Naive thymus-derived CD4-positive, alpha-beta T cell (primary cell): ENCODE data around the gene CCDC69. TPM values are rescaled to one million over a fixed set of nuclear protein-coding genes. Genes with fewer than 3 reads are reported as not detected.

Experiments used
- ATAC-seq: fragments of 150-1000 bp; cut with Tn5 transposase; 2 replicates; pipeline ENCODE4 v1.10.0; 2021; ENCODE audit warnings: mild to moderate bottlenecking, moderate library complexity
- CTCF ChIA-PET: fragments of 350-600 bp; sonication (Branson Sonifier 250); formaldehyde crosslinking; loops from one replicate; lab custom pipeline; 2021; ENCODE audit warnings: antibody characterized with exemption; lab: Charles Lee
- POLR2A ChIA-PET: fragments of 350-600 bp; sonication (Branson Sonifier 250); formaldehyde crosslinking; loops from one replicate; lab custom pipeline; 2021; ENCODE audit warnings: antibody characterized with exemption, inconsistent platforms; lab: Charles Lee
- DNase-seq, 9 donors: peaks; one replicate each; pipeline versions ENCODE4 v3.0.0 to v3.0.0-alpha.2; 2020 to 2022; ENCODE audit warnings: mixed read lengths in 1 of 9
- H3K27ac ChIP-seq: one replicate; pipeline ENCODE4 v1.7.0; 2013; ENCODE audit warnings: mild to moderate bottlenecking, low read depth, low read length, moderate library complexity
- H3K27me3 ChIP-seq, 2 donors: one replicate each; pipeline ENCODE4 v1.7.0; 2013; ENCODE audit warnings: low read length in 2 of 2, mild to moderate bottlenecking in 2 of 2, moderate library complexity in 2 of 2; ENCODE audit not compliant: control insufficient read depth in 2 of 2, insufficient read depth in 2 of 2
- H3K36me3 ChIP-seq, 3 experiments: 1 replicate in 2 of 3; 2 replicates in 1 of 3; pipeline ENCODE4 v1.7.0; 2013; ENCODE audit warnings: low read length in 3 of 3, mild to moderate bottlenecking in 3 of 3, moderate library complexity in 1 of 3; ENCODE audit not compliant: insufficient read depth in 3 of 3, control insufficient read depth in 2 of 3
- H3K4me1 ChIP-seq, 2 donors: one replicate each; pipeline ENCODE4 v1.7.0; 2013; ENCODE audit warnings: low read length in 2 of 2, mild to moderate bottlenecking in 2 of 2, moderate library complexity in 1 of 2; ENCODE audit not compliant: control insufficient read depth in 2 of 2, insufficient read depth in 2 of 2
- H3K4me3 ChIP-seq: 2 replicates; pipeline ENCODE4 v1.7.0; 2013; ENCODE audit warnings: mild to moderate bottlenecking, low read length
- H3K9me3 ChIP-seq, 3 experiments: 1 replicate in 2 of 3; 2 replicates in 1 of 3; pipeline ENCODE4 v1.7.0; 2013; ENCODE audit warnings: low read length in 3 of 3; ENCODE audit not compliant: control insufficient read depth in 2 of 3
- H3K27ac Mint-ChIP-seq, 9 donors: one replicate each; pipeline ENCODE4 v1.8.0; 2020 to 2022; ENCODE audit warnings: mixed read lengths in 9 of 9, mild to moderate bottlenecking in 8 of 9, moderate library complexity in 5 of 9, inconsistent platforms in 2 of 9
- H3K27me3 Mint-ChIP-seq, 5 donors: one replicate each; pipeline ENCODE4 v1.8.0; 2021 to 2022; ENCODE audit warnings: mixed read lengths in 5 of 5, mild to moderate bottlenecking in 1 of 5
- H3K36me3 Mint-ChIP-seq, 5 donors: one replicate each; pipeline ENCODE4 v1.8.0; 2020 to 2022; ENCODE audit warnings: mixed read lengths in 5 of 5, mild to moderate bottlenecking in 3 of 5, inconsistent platforms in 1 of 5
- H3K4me1 Mint-ChIP-seq, 7 donors: one replicate each; pipeline ENCODE4 v1.8.0; 2020 to 2022; ENCODE audit warnings: mixed read lengths in 7 of 7, mild to moderate bottlenecking in 3 of 7, inconsistent platforms in 1 of 7
- H3K4me3 Mint-ChIP-seq, 10 donors: one replicate each; pipeline ENCODE4 v1.8.0; 2020 to 2022; ENCODE audit warnings: mild to moderate bottlenecking in 10 of 10, mixed read lengths in 10 of 10, moderate library complexity in 6 of 10, inconsistent platforms in 2 of 10
- H3K9me3 Mint-ChIP-seq, 11 donors: one replicate each; pipeline ENCODE4 v1.8.0; 2020 to 2022; ENCODE audit warnings: mixed read lengths in 11 of 11, mild to moderate bottlenecking in 4 of 11, inconsistent platforms in 1 of 11, moderate library complexity in 1 of 11
- intact Hi-C, 2 donors: fragments of 100-400 bp; cut with micrococcal nuclease; formaldehyde crosslinking; loops; one replicate each; pipeline ENCODE4 v1.15.1; 2023
- polyA plus RNA-seq, 2 donors: library from polyadenylated mRNA; unstranded; fragments of 300-500 nt; fragmentation: Illumina TruSeq; gene quantifications; one replicate each; pipeline ENCODE4 v1.2.3, GENCODE V29; 2021
- total RNA-seq, 6 experiments: library from RNA in 5 of 6; stranded (reverse) in 5 of 6; gene quantifications; 1 replicate in 5 of 6; 2 replicates in 1 of 6; pipeline ENCODE4 v1.2.3 and lab custom pipeline; 2021 to 2026

CCDC69 gene
- total and polyA plus RNA-seq, 7 experiments from 2014 or later = 63.6 to 112 (median 94.1) TPM

DNA sequence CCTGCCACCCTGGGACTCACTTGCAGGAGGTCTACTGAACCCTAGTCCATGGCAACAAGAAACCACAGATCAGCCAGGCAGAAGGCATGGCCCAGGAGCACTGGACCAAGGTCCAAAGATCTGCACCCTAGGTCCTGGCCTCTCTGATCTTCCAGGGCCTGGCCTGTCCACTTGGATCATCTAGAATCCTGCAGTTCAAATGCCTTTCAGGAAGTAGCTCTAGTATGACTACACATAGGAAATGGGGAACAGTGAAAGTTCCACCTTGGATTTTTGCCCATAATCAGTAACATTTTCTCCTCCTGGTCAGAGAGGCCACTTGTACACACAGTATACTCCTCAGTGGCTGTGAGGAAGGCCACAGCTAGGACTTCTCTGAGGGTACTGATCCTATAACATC, 77.8 kb downstream of the CCDC69 start:
- peaks cover 99% of the 10 kb centered on the region in 2 donors for H3K4me1 ChIP-seq
- intact Hi-C loops = no loop called here
- ChIA-PET POLR2A (interaction anchor here (0.6 to 33.3 kb wide), 3 partner anchors 9 to 93 kb away, joined by 3 to 760 read pairs (median 760); partner anchors contain the start of gene ANXA6), CTCF (interaction anchor here (0.6 to 6.9 kb wide), 5 partner anchors 9 to 77 kb away, joined by 3 to 86 read pairs (median 5); partner anchors contain the start of gene ANXA6)
- Mint-ChIP-seq H3K27ac (peak overlapping the region; percentile 73 to 99 (median 91)), H3K4me3 (peak overlapping the region; percentile 1 to 96 (median 70)), H3K9me3 (peaks cover 0 to 1% (median 0%) of the 10 kb centered on the region in 11 donors), H3K4me1 (peaks cover 83 to 100% (median 97%) of the 10 kb centered on the region in 7 donors), H3K27me3 (no peaks in the 10 kb centered on the region), H3K36me3 (peaks cover 3 to 50% (median 44%) of the 10 kb centered on the region in 5 donors)
- peaks cover 13 to 37% (median 17%) of the 10 kb centered on the region in 3 experiments for H3K36me3 ChIP-seq
- ATAC-seq (no peak), DNase-seq (no peak)
- no peaks in the 10 kb centered on the region for H3K27me3 ChIP-seq
- peak overlapping the region; percentile 7 for H3K4me3 ChIP-seq
- peak overlapping the region; percentile 67 for H3K27ac ChIP-seq
- H3K9me3 ChIP-seq = no peaks in the 10 kb centered on the region

DNA sequence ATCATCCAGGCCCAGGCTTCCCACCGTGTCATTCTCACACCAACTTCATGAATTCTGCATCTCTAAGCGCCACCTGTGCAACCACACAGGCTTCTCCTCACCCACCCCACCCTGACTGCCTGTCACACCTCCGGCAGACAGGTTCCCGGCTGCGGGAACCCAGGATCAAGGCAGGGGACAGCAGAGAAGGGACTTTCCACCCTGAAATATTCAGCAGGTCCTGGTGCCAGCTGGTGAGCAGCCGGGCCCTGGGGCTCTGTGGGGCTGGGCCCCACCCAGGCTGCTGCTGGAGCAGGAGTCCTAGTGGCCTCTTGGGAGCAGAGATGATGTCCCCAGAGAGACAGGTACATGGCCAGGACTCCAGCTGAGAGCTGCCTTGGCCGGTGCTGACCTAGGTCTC, 79.0 kb downstream of the CCDC69 start:
- CTCF ChIA-PET = interaction anchor here (1.2 to 6.9 kb wide), 4 partner anchors 10 to 29 kb away, joined by 3 to 86 read pairs (median 4); partner anchors contain the start of gene ANXA6
- ATAC-seq = no peak

DNA sequence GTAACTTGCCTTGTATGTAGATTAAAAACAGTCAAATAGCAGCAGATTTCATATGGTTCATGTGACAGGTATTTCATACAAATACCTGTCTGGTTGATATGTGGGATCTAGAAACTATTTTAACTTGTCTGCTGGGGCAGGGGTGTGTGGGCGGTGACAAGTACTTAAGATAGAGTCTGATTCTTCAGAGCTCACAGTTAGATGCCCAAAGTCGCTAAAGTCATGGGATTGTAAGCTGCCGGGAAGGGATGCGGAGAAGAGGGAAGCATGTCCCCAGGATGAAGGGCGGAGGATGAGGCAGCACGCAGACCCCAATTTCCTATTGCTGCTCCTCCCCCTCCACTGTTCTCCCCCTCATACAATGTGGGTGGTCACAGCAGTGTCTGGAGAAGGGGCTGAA, 79.6 kb downstream of the CCDC69 start:
- no peak for ATAC-seq
- Histone ChIP-seq H3K9me3 (no peaks in the 10 kb centered on the region), H3K27ac (peak overlapping the region; percentile 67), H3K27me3 (no peaks in the 10 kb centered on the region), H3K36me3 (peaks cover 13 to 42% (median 21%) of the 10 kb centered on the region in 3 experiments), H3K4me1 (peaks cover 97 to 98% of the 10 kb centered on the region in 2 donors), H3K4me3 (no peak overlapping the region)
- peaks cover 3 to 51% (median 46%) of the 10 kb centered on the region in 5 donors for H3K36me3 Mint-ChIP-seq
- DNase-seq = no peak
- H3K4me3 Mint-ChIP-seq = peak overlapping the region; percentile 32 to 96 (median 78)
- POLR2A ChIA-PET = interaction anchor here (31.2 to 33.3 kb wide), 2 partner anchors 9 to 11 kb away, joined by 760 read pairs; partner anchors contain the start of gene ANXA6
- intact Hi-C loops = no loop called here
- H3K4me1 Mint-ChIP-seq = peaks cover 83 to 100% (median 96%) of the 10 kb centered on the region in 7 donors
- no peaks in the 10 kb centered on the region for H3K27me3 Mint-ChIP-seq
- peaks cover 0 to 1% (median 0%) of the 10 kb centered on the region in 11 donors for H3K9me3 Mint-ChIP-seq
- peak overlapping the region in 8 of 9 donors; percentile 89 to 99 (median 90) for H3K27ac Mint-ChIP-seq
- CTCF ChIA-PET = interaction anchor here (1.2 to 6.9 kb wide), 3 partner anchors 15 to 28 kb away, joined by 4 to 86 read pairs (median 31); no protein-coding TSS in a partner anchor

More for the DNA sequence above, 79.0 kb downstream of the CCDC69 start:
- peak overlapping the region in 7 of 10 donors; percentile 63 to 96 (median 86) for H3K4me3 Mint-ChIP-seq
- intact Hi-C loops = no loop called here
- Histone ChIP-seq H3K4me3 (no peak overlapping the region), H3K27me3 (no peaks in the 10 kb centered on the region), H3K9me3 (no peaks in the 10 kb centered on the region), H3K4me1 (peaks cover 98% of the 10 kb centered on the region in 2 donors), H3K36me3 (peaks cover 13 to 37% (median 17%) of the 10 kb centered on the region in 3 experiments), H3K27ac (peak overlapping the region; percentile 67)
- H3K27me3 Mint-ChIP-seq = no peaks in the 10 kb centered on the region
- peak overlapping the region in 8 of 9 donors; percentile 89 to 99 (median 92) for H3K27ac Mint-ChIP-seq
- peaks cover 84 to 100% (median 97%) of the 10 kb centered on the region in 7 donors for H3K4me1 Mint-ChIP-seq
- H3K9me3 Mint-ChIP-seq = peaks cover 0 to 1% (median 0%) of the 10 kb centered on the region in 11 donors
- POLR2A ChIA-PET = interaction anchor here (31.2 to 33.3 kb wide), 2 partner anchors 9 to 10 kb away, joined by 760 read pairs; partner anchors contain the start of gene ANXA6
- DNase-seq = no peak
- H3K36me3 Mint-ChIP-seq = peaks cover 3 to 50% (median 44%) of the 10 kb centered on the region in 5 donors

DNA sequence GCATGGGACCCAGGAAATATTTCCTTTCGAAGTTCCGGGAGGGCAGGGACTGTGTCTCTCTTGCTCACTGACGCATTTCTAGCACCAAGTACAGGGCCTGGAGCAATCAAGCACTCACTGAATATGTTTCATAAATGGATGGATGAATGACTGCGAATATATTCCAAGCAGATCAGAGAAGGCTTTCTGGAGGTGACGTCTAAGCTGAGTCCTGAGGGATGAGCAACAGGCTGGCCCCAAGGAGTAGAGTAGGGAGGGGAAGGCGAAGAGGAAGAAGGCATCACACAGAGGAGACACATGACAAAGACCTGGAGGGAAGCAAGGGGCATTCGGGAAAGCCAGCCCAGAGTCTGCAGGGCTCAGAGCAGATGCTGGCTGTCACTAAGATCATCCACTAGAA, 80.2 kb downstream of the CCDC69 start:
- no peaks in the 10 kb centered on the region for H3K27me3 ChIP-seq
- H3K36me3 ChIP-seq = peaks cover 13 to 48% (median 25%) of the 10 kb centered on the region in 3 experiments
- intact Hi-C loops = loop anchor here in 1 of 2 donors (2.0 kb wide), 1 partner anchor 13 kb away; the partner anchor contains the start of gene ANXA6
- no peaks in the 10 kb centered on the region for H3K9me3 Mint-ChIP-seq
- no peak for DNase-seq
- H3K9me3 ChIP-seq = no peaks in the 10 kb centered on the region
- POLR2A ChIA-PET = interaction anchor here (2.9 to 33.3 kb wide), 3 partner anchors 8 to 79 kb away, joined by 16 to 760 read pairs (median 760); partner anchors contain the start of genes ANXA6 and CCDC69
- ATAC-seq = no peak
- peak overlapping the region; percentile 50 to 99 (median 91) for H3K27ac Mint-ChIP-seq
- peaks cover 8 to 57% (median 52%) of the 10 kb centered on the region in 5 donors for H3K36me3 Mint-ChIP-seq
- CTCF ChIA-PET = interaction anchor here (4.1 to 6.9 kb wide), 2 partner anchors 15 to 21 kb away, joined by 31 to 86 read pairs; no protein-coding TSS in a partner anchor
- H3K4me1 ChIP-seq = peaks cover 97 to 98% of the 10 kb centered on the region in 2 donors
- no peak overlapping the region for H3K4me3 ChIP-seq
- no peaks in the 10 kb centered on the region for H3K27me3 Mint-ChIP-seq
- H3K4me1 Mint-ChIP-seq = peaks cover 84 to 100% (median 96%) of the 10 kb centered on the region in 7 donors
- H3K4me3 Mint-ChIP-seq = peak overlapping the region; percentile 63 to 96 (median 88)
- H3K27ac ChIP-seq = peak overlapping the region; percentile 67

DNA sequence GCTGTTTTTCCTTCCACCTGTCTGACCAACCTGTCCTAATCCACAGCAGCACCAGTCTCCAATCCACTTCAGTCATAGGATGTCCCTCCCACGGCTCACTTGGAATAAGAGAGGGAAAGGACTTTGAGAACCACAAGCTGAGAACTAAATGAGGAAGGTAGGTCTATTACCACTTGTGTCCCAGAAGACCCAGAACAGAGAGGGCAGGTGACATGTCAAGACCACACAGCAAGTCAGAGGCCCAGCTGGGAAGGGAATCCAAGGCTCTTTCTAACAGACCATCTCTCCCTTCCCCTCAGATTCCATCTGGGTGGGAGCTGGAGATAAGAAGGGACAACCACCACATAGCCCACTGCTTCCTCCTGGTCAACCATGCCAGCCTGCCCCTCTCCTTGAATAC, 81.0 kb downstream of the CCDC69 start:
- H3K4me3 ChIP-seq = peak overlapping the region; percentile 16
- peaks cover 84 to 100% (median 96%) of the 10 kb centered on the region in 7 donors for H3K4me1 Mint-ChIP-seq
- H3K9me3 ChIP-seq = no peaks in the 10 kb centered on the region
- peak overlapping the region; percentile 68 to 96 (median 88) for H3K4me3 Mint-ChIP-seq
- ChIA-PET CTCF (interaction anchor here (0.6 to 6.9 kb wide), 7 partner anchors 8 to 71 kb away, joined by 3 to 86 read pairs (median 9); partner anchors contain the start of gene ANXA6), POLR2A (interaction anchor here (0.9 to 33.3 kb wide), 5 partner anchors 7 to 80 kb away, joined by 3 to 760 read pairs (median 16); partner anchors contain the start of genes ANXA6, CCDC69 and TNIP1)
- ATAC-seq (no peak), DNase-seq (no peak)
- no peaks in the 10 kb centered on the region for H3K27me3 ChIP-seq
- no peaks in the 10 kb centered on the region for H3K9me3 Mint-ChIP-seq
- H3K36me3 Mint-ChIP-seq = peaks cover 16 to 58% (median 53%) of the 10 kb centered on the region in 5 donors
- H3K27me3 Mint-ChIP-seq = no peaks in the 10 kb centered on the region
- H3K27ac ChIP-seq = peak overlapping the region; percentile 67
- H3K36me3 ChIP-seq = peaks cover 18 to 55% (median 32%) of the 10 kb centered on the region in 3 experiments
- H3K27ac Mint-ChIP-seq = peak overlapping the region; percentile 50 to 99 (median 91)
- intact Hi-C loops = loop anchor here in 1 of 2 donors (2.0 kb wide), 1 partner anchor 14 kb away; the partner anchor contains the start of gene ANXA6
- peaks cover 97 to 98% of the 10 kb centered on the region in 2 donors for H3K4me1 ChIP-seq

DNA sequence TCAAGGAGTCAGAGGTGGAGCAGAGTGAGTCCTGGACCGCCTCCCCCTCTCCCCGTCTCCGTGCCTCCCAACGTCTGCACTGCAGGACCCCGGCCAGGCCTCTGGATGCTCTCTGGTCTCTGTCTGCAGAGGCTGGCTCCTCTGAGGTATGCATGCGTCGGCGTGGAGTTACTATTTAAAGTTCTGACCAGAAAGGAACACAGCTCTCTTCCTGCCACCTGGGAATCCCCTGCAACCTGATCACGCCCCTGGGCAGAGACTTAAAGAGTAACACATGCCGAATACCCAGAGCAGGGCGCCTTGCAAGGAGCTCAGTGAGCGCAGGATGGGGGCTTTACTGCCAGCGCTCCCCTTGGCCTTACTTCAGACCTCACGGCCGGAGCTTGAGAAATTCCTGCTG, 82.4 kb downstream of the CCDC69 start:
- no peaks in the 10 kb centered on the region for H3K27me3 Mint-ChIP-seq
- peak overlapping the region; percentile 68 to 96 (median 88) for H3K4me3 Mint-ChIP-seq
- ATAC-seq = peak; percentile 80
- no peaks in the 10 kb centered on the region for H3K9me3 ChIP-seq
- H3K9me3 Mint-ChIP-seq = no peaks in the 10 kb centered on the region
- peaks cover 85 to 88% of the 10 kb centered on the region in 2 donors for H3K4me1 ChIP-seq
- ChIA-PET POLR2A (interaction anchor here (0.7 to 33.3 kb wide), 8 partner anchors 6 to 350 kb away, joined by 3 to 760 read pairs (median 5); partner anchors contain the start of genes ANXA6 and CCDC69), CTCF (interaction anchor here (0.6 to 6.9 kb wide), 12 partner anchors 9 to 1919 kb away, joined by 3 to 86 read pairs (median 7); partner anchors contain the start of gene ANXA6)
- H3K36me3 Mint-ChIP-seq = peaks cover 26 to 66% (median 58%) of the 10 kb centered on the region in 5 donors
- peaks cover 20 to 58% (median 31%) of the 10 kb centered on the region in 3 experiments for H3K36me3 ChIP-seq
- peak overlapping the region; percentile 67 for H3K27ac ChIP-seq
- DNase-seq = peak in 7 of 9 donors; percentile 39 to 62 (median 53)
- intact Hi-C loops = loop anchor here (1.0 to 2.0 kb wide), 4 partner anchors 9 to 15 kb away; no protein-coding TSS in a partner anchor
- H3K4me1 Mint-ChIP-seq = peaks cover 84 to 100% (median 96%) of the 10 kb centered on the region in 7 donors
- peak overlapping the region; percentile 44 for H3K4me3 ChIP-seq
- no peaks in the 10 kb centered on the region for H3K27me3 ChIP-seq
- H3K27ac Mint-ChIP-seq = peak overlapping the region; percentile 81 to 99 (median 92)
